GM21367 (cell line): Measurements from ENCODE around the gene ZSWIM5.
"Not testable (repeated sequence)": the region's sequence is repeated elsewhere in the genome, so short reads cannot be mapped to it uniquely, and the experiment has no call there.

ENCODE experiments used
- ATAC-seq: cut with Tn5 transposase; IDR thresholded peaks from one replicate; pipeline ENCODE4 v1.9.1; 2021; ENCODE audit not compliant: unreplicated experiment

Gene ZSWIM5

GRCh38 chr1:45008076-45008475 lies 198.3 kb downstream of the ZSWIM5 start:
- no peak for ATAC-seq

- ATAC-seq = no peak
These were observed 199.1 kb downstream of the ZSWIM5 start for GRCh38 chr1:45007311-45007710.

GRCh38 chr1:45005761-45006160 lies 200.6 kb downstream of the ZSWIM5 start:
- ATAC-seq = no peak

- no peak for ATAC-seq
These were observed 202.0 kb downstream of the ZSWIM5 start for GRCh38 chr1:45004281-45004920.

- ATAC-seq = no peak
These were observed 202.7 kb downstream of the ZSWIM5 start for GRCh38 chr1:45003741-45004140.

- no peak for ATAC-seq
These were observed 203.5 kb downstream of the ZSWIM5 start for GRCh38 chr1:45002650-45003645.

GRCh38 chr1:45001576-45001975 lies 204.8 kb downstream of the ZSWIM5 start:
- not testable (repeated sequence) for ATAC-seq

GRCh38 chr1:45001011-45001481 lies 205.4 kb downstream of the ZSWIM5 start:
- ATAC-seq = no peak

- ATAC-seq = no peak
These were observed 207.2 kb downstream of the ZSWIM5 start for GRCh38 chr1:44999232-44999631.

- ATAC-seq = no peak
These were observed 210.8 kb downstream of the ZSWIM5 start for GRCh38 chr1:44995467-44996238.

GRCh38 chr1:44994309-44994898 lies 212.0 kb downstream of the ZSWIM5 start:
- no peak for ATAC-seq

- no peak for ATAC-seq
These were observed 217.8 kb downstream of the ZSWIM5 start for GRCh38 chr1:44988531-44989156.

- ATAC-seq = no peak
These were observed 220.6 kb downstream of the ZSWIM5 start for GRCh38 chr1:44985747-44986359.

- not testable (repeated sequence) for ATAC-seq
These were observed 229.0 kb downstream of the ZSWIM5 start for GRCh38 chr1:44977372-44977771.

GRCh38 chr1:44976252-44976651 lies 230.2 kb downstream of the ZSWIM5 start:
- ATAC-seq = no peak

GRCh38 chr1:44973645-44974044 lies 232.8 kb downstream of the ZSWIM5 start:
- no peak for ATAC-seq

- no peak for ATAC-seq
These were observed 236.1 kb downstream of the ZSWIM5 start for GRCh38 chr1:44970317-44970716.
